Activated naive CD4-positive, alpha-beta T cell treated with anti-CD3 and anti-CD28 coated beads, Interleukin-2, amount 50 U/mL, for 24 hours (primary cell): ENCODE measurements around the gene DCDC2B.
"Not testable (repeated sequence)": the region's sequence is repeated elsewhere in the genome, so short reads cannot be mapped to it uniquely, and the experiment has no call there.

Source experiments
- H3K27ac Mint-ChIP-seq: one replicate; pipeline ENCODE4 v1.8.0; 2021; ENCODE audit warnings: mild to moderate bottlenecking, mixed read lengths
- H3K27me3 Mint-ChIP-seq: one replicate; pipeline ENCODE4 v1.8.0; 2021; ENCODE audit warnings: mixed read lengths
- H3K36me3 Mint-ChIP-seq: one replicate; pipeline ENCODE4 v1.8.0; 2021; ENCODE audit warnings: mixed read lengths
- H3K4me1 Mint-ChIP-seq: one replicate; pipeline ENCODE4 v1.8.0; 2021; ENCODE audit warnings: mixed read lengths
- H3K4me3 Mint-ChIP-seq: one replicate; pipeline ENCODE4 v1.8.0; 2021; ENCODE audit warnings: mild to moderate bottlenecking, mixed read lengths
- H3K9me3 Mint-ChIP-seq: one replicate; pipeline ENCODE4 v1.8.0; 2021; ENCODE audit warnings: mixed read lengths

The DCDC2B gene

DNA sequence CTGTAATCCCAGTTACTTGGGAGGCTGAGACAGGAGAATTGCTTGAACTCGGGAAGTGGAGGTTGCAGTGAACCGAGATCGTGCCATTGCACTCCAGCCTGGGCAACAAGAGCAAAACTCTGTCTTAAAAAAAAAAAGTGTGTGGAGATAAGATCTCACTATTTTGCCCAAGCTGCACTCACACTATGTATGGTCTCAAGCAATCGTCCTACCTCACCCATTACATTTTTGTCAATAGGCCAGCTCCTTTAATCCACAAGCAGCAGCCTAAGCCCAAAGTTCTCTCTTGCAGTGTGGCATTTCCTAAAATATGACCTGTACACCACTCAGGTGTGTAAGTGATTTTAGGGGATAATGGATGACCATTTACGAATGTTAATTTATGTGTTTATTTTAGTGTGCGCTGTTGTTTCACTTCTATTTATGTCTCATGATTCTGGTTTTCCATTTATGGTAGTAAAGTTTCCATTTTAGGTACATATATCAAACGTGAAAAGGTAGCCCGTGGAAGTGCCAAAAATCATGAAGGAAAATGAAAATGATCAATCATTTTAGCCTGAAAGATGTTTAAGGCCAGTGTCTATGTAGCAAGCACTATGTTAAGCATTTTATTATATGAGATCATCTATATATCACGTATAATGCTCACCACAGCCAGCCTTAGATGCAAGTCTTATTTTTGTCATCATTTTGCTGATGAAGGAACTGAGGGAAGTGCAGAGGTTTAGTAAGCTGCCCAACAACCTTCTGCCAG is 47.8 kb downstream of the DCDC2B start:
- H3K36me3 Mint-ChIP-seq = peaks cover 8% of the 10 kb centered on the region
- peak overlapping the region; percentile 98 for H3K27ac Mint-ChIP-seq
- peak overlapping the region; percentile 87 for H3K4me3 Mint-ChIP-seq
- no peaks in the 10 kb centered on the region for H3K9me3 Mint-ChIP-seq
- H3K27me3 Mint-ChIP-seq = no peaks in the 10 kb centered on the region
- H3K4me1 Mint-ChIP-seq = peaks cover 68% of the 10 kb centered on the region

DNA sequence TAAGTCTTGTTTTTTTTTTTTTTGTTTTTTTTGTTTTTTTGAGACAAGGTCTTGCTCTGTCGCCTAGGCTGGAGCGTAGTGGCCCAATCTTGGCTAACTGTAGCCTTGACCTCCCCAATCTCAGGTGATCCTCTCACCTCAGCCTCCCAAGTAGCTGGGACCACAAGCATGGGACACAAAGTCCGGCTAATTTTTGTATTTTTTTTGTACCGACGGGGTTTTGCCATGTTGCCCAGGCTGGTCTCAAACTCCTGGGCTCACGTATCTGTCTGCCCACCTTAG is 48.3 kb downstream of the DCDC2B start:
- no peaks in the 10 kb centered on the region for H3K27me3 Mint-ChIP-seq
- no peaks in the 10 kb centered on the region for H3K9me3 Mint-ChIP-seq
- H3K4me3 Mint-ChIP-seq = peak overlapping the region; percentile 87
- peaks cover 8% of the 10 kb centered on the region for H3K36me3 Mint-ChIP-seq
- peaks cover 63% of the 10 kb centered on the region for H3K4me1 Mint-ChIP-seq
- peak overlapping the region; percentile 98 for H3K27ac Mint-ChIP-seq

DNA sequence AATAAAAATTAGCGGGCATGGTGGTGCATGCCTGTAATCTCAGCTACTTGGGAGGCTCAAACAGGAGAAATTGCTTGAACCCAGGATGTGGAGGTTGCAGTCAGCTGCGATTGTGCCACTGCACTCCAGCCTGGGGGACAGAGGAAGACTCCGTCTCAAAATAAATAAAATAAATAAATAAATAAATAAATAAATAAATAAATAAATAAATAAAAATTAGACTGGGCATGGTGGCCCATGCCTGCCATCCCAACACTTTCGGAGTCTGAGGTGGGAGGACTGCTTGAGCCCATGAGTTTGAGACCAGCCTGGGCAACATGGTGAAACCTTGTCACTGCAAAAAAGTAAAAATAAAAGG is 54.3 kb downstream of the DCDC2B start:
- H3K9me3 Mint-ChIP-seq, H3K36me3 Mint-ChIP-seq, H3K27me3 Mint-ChIP-seq, H3K4me3 Mint-ChIP-seq, H3K27ac Mint-ChIP-seq: not testable (repeated sequence)
- H3K4me1 Mint-ChIP-seq = peaks cover 60% of the 10 kb centered on the region

DNA sequence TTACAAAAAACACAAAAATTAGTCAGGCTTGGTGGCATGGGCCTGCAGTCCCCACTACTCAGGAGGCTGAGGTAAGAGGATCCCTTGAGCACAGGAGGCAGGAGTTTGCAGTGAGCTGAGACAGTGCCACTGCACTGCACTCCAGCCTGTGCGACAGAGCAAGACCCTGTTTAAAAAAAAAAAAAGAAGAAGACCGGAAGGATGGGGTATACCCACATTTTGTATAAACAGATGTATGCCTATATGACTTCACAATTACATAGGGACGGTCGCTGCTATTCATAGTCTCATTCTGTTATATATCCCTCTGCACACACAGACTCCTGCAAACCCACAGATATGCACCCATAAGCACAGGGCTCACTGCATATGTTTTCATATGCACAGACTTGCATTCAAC is 54.9 kb downstream of the DCDC2B start:
- Mint-ChIP-seq H3K36me3 (peaks cover 8% of the 10 kb centered on the region), H3K27me3 (no peaks in the 10 kb centered on the region), H3K4me1 (peaks cover 58% of the 10 kb centered on the region), H3K9me3 (peaks cover 5% of the 10 kb centered on the region), H3K4me3 (peak overlapping the region; percentile 12), H3K27ac (peak overlapping the region; percentile 30)
